NCI-H2196 treated with DMSO at 0.1 percent for 48 hours (cell line): ENCODE data around the gene RNF157.
"Not testable (repeated sequence)": the region's sequence is repeated elsewhere in the genome, so short reads cannot be mapped to it uniquely, and the experiment has no call there.

ENCODE experiments used
- DNase-seq: peaks from one replicate; lab custom pipeline; 2025; ENCODE audit not compliant: unreplicated experiment; lab: John Stamatoyannopoulos, UW

Gene RNF157

DNA sequence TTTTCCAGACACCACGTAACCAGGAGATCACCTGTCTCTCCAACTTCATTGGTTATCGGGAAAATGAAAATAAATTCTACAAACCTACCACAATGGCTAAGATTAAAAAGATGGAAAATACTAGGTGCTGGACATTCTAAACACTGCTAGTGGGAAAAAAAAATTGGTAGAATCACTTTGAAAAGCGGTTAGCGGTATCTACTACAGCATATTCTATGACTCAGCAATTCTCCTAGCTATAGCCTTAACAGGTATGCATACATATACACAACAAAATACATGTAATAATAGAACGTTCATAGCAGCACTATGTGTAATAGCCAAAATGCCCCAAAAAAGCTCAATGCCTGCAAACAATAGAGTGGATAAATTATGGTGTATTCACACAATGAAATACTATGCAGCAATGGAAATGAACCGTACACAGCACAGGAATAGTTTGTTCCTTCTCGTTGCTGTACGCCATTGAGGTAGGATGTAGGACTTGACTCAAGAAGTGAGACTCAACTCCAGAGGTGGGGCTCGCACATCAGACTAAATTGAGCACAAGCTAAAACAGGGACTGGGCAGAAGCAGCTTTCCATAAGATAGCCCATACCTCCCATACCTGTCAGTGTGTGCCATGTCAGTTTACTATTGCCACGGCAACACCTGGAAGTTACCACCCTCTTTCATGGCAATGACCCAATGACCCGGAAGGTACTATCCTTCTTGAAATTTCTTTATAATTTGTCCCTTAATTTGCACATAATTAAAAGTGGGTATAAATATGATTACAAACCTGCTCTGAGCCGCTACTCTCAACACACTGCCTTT, 44.8 kb downstream of the RNF157 start:
- no peak for DNase-seq

GRCh38 chr17:76193591-76193990, 46.7 kb downstream of the RNF157 start:
- no peak for DNase-seq

- DNase-seq = no peak
These were observed 48.4 kb downstream of the RNF157 start for GRCh38 chr17:76191896-76192295.

DNA sequence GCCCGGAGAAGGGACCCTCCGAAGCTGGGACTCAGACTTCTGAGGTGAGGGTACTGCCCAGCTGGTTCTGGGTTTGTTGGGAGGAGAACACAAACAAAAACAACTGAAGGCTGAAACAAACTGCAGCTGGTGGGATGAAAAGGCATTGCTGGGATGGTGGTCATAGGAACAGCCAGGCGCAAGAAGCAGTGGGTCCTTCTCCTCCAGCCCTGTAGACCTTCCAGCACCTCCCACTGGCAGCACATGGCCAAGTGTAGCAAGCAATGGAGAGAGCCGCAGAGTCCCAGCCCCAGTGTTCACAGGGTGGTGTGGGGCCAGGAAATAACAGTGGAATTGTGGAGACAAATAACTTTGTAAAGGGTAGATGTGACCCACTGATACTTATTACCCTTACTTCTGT, 50.6 kb downstream of the RNF157 start:
- no peak for DNase-seq

DNA sequence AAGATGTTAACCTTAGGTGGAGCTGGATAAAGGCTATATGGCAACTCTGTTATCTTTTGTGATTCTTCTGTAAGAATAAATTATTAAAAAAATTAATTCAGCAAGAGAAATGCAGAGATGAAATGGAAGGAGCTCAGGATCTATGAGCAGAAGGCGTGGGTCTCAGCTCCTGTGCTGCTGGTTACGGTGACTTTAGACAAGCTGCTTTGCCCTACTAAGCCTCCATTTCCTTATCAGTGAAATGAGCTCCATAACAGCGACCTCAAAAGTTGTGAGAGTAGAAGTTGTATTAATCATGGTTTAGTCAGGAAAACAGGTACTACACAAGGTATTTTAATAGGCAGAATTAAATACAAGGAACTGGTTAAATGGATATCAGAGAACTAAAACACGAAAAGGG, 51.0 kb downstream of the RNF157 start:
- no peak for DNase-seq

GRCh38 chr17:76188213-76189016, 51.9 kb downstream of the RNF157 start:
- DNase-seq = no peak

DNA sequence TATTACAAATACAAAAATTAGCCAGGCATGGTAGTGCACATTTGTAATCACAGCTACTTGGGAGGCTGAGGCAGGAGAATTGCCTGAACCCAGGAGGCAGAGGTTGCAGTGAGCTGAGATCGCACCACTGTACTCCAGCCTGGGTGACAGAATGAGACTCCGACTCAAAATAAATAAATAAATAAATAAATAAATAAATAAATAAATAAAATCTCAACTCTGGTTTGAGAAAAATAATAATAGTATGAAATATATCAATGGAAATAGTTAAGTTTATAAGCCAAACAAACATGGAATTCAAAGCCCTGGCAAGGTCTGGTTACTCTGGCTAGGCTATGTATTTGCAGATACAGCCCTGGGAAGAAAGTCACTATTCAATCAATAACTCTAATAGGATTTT, 53.5 kb downstream of the RNF157 start:
- not testable (repeated sequence) for DNase-seq

- DNase-seq = no peak
These were observed 56.0 kb downstream of the RNF157 start for GRCh38 chr17:76184290-76184689.

- DNase-seq = peak; percentile 84
These were observed 58.1 kb downstream of the RNF157 start for GRCh38 chr17:76182016-76182764.

DNA sequence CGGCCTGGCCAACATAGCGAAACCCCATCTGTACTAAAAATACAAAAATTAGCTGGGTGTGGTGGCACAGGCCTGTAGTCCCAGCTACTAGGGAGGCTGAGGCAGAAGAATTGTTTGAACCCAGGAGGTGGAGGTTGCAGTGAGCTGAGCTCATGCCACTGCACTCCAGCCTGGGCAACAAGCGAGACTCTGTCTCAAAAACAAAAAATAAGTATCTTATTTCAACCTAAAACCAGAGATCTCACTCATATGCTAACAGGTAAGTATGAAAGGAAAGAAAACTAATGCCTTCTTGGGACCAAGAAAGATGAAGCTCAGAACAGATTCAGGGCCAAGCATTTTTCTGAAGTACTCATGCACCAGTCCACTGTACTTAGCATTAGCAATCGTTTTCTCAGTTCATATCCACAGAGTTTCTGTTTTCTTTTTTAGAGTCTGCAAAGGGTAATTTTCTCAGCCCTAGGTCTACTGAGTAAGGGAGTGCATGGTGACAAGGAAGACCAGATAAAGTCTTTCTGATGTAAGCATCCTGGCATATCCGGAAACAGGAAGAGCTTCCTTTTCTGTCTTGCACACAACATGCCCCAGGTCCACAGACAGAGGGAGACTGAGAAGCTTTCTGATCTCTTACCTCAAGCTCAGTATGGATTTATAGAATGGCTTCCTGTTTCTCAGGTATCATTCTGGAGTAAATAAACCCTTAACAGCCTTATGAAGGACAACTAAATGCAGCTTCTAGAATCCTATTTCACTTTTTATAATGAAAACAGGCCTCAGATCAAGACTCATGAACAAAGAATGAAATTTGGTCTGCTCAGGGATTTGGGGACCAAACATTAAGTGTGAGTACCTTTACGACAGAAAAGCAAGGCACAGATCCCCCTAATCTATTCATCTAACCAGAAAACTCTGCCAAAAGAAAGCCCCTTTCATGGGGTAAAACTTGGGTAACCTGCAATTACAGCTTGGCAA, 60.5 kb downstream of the RNF157 start:
- DNase-seq = no peak

GRCh38 chr17:76178124-76178523, 62.2 kb downstream of the RNF157 start:
- no peak for DNase-seq

- no peak for DNase-seq
These were observed 63.4 kb downstream of the RNF157 start for GRCh38 chr17:76176701-76177574.

- DNase-seq = no peak
These were observed 66.3 kb downstream of the RNF157 start for GRCh38 chr17:76174037-76174436.

GRCh38 chr17:76173474-76173873, 66.8 kb downstream of the RNF157 start:
- DNase-seq = no peak

DNA sequence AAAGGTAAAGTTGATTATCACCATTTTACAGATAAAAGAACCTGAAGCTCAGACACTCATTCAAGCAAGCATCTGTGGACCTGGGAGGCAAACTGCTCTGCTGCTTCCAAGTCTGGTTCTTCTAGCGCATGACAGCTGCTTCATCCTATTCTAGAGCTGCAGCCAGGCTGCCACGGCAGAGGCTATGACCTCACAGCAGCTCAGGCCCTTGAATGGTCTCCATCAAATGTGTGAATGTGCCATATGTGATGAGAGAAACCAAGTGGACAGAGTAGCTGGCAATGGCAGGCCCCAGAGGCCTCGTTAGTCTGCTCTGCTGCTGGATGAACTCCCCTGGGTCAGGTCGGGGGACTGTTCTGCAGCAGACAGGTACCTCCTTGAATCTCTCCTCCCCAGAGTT, 68.6 kb downstream of the RNF157 start:
- DNase-seq = no peak

DNA sequence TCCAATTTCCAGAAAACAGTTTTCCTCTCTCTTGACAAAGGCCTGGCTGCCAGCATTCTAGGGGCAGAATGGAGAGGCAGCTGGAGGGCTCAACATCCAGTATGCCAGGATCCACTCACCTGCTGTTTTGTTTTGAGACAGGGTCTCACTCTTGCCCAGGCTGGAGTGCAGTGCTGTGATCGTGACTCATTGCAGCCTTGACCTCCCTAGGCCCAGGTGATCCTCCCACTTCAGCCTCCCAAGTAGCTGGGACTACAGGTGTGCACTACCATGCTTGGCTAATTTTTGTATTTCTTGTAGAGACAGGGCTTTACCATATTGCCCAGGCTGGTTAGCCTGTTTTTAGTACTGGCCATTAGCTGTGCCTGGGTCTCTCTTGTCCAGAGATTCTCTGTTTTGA, 70.2 kb downstream of the RNF157 start:
- no peak for DNase-seq

DNA sequence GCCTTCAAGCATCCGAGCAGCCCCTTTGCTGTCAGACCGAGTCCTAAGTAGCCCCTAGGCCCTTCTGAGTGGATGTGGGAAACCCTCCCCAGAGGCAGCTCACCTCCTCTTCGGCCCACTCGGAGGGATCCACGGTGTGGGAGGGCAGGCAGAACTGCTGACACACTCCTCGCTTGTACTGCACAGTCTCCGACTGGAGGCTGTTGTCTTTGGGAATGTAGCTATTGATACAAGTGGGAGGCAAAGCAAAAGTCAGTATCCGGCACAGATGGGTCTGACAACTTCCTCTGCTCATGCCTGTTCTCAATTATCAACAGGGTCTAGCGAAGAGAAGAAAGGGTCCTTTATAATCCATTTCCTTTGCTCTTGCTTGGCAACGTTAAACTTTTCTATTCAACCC, 73.4 kb downstream of the RNF157 start:
- DNase-seq = no peak

- no peak for DNase-seq
These were observed 74.1 kb downstream of the RNF157 start for GRCh38 chr17:76166168-76166567.

- DNase-seq = no peak
These were observed 76.0 kb downstream of the RNF157 start for GRCh38 chr17:76164331-76164730.
